Measurements from ENCODE around the gene PCDHGA11. TPM values are rescaled to one million over a fixed set of nuclear protein-coding genes. Genes with fewer than 3 reads are reported as not detected.
"Not testable (repeated sequence)": the region's sequence is repeated elsewhere in the genome, so short reads cannot be mapped to it uniquely, and the experiment has no call there.

Gene PCDHGA11
- total and polyA plus RNA-seq, 2 donors (not counting 3 experiments of a cell fraction or from before 2014, with no cell fraction given), result 8.0 to 11.5 TPM

DNA sequence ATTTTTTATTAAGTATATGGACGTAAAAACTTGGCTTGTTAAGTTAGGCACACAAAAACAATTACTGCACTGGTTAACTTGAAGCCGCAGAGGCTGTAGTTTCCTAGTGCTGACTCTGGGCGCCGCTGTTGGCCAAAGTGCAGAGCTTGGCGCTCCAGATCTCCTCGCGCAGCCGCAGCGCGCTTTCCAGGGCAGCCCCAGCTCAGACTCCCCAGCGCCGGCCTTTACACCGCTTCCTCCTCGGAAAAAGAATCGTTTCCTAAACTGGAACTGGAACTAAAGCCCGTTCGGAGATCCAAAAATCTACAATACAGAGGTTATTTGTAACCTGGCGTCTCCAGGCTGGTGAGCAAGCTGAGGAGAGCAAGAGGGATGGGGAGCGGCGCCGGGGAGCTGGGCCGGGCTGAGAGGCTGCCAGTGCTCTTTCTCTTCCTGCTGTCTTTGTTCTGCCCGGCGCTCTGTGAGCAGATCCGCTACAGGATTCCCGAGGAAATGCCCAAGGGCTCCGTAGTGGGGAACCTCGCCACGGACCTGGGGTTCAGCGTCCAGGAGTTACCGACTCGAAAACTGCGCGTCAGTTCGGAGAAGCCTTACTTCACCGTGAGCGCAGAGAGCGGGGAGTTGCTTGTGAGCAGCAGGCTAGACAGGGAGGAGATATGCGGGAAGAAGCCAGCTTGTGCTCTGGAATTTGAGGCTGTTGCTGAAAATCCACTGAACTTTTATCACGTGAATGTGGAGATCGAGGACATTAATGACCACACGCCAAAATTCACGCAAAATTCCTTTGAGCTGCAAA lies 22.9 kb upstream of the PCDHGA11 start, which contains the start of gene PCDHGB5:
Gene PCDHGB5 (plus strand): TSS at position 192 of the 796 bp plus-strand sequence. CDS start 181 bp downstream, at position 373.
- H3K36me3 ChIP-seq (ENCODE audit: control insufficient read depth in 2 of 2, extremely low read depth in 1 of 2, insufficient read depth in 2 of 2, low read length in 2 of 2); H3K9me3 ChIP-seq (replicated peaks; ENCODE audit: control insufficient read depth, insufficient read depth, low read length); intact Hi-C loops (cut with micrococcal nuclease); H3K9me1 ChIP-seq (replicated peaks; ENCODE audit: control insufficient read depth, extremely low read depth, insufficient read depth, low read length); H3K27ac ChIP-seq (ENCODE audit: insufficient read depth, low read depth, low read length); H2AFZ ChIP-seq (ENCODE audit: low read depth, low read length); H3K79me2 ChIP-seq (ENCODE audit: control insufficient read depth, insufficient read depth, low read length); H4K20me1 ChIP-seq (replicated peaks; ENCODE audit: control insufficient read depth, extremely low read depth, insufficient read depth, low read length); H3K4me1 ChIP-seq (ENCODE audit: control insufficient read depth, extremely low read depth, insufficient read depth, low read length); dilution Hi-C loops (cut with MboI; ENCODE audit: extremely low pct_ligation_motif_present, low sequenced_read_pairs): not testable (repeated sequence)
- peak within 1 kb of the TSS; percentile 5 for H3K4me2 ChIP-seq (ENCODE audit: insufficient read depth, low read length)
- H3K9ac ChIP-seq (replicated peaks; ENCODE audit: extremely low read depth, insufficient read depth, low read length), result peak within 1 kb of the TSS; percentile 6
- FAIRE-seq (peak; percentile 85), DNase-seq (ENCODE audit: low read depth, low spot score) (peak; percentile 44)
- TSS peak; percentile 48 for BruUV-seq (replicated peaks)
- H3K27me3 ChIP-seq (ENCODE audit: control insufficient read depth in 2 of 2, insufficient read depth in 2 of 2, low read length in 2 of 2), result peaks cover 34 to 69% of the 10 kb centered on the region in 2 experiments
- TF ChIP-seq, protein P1, sequence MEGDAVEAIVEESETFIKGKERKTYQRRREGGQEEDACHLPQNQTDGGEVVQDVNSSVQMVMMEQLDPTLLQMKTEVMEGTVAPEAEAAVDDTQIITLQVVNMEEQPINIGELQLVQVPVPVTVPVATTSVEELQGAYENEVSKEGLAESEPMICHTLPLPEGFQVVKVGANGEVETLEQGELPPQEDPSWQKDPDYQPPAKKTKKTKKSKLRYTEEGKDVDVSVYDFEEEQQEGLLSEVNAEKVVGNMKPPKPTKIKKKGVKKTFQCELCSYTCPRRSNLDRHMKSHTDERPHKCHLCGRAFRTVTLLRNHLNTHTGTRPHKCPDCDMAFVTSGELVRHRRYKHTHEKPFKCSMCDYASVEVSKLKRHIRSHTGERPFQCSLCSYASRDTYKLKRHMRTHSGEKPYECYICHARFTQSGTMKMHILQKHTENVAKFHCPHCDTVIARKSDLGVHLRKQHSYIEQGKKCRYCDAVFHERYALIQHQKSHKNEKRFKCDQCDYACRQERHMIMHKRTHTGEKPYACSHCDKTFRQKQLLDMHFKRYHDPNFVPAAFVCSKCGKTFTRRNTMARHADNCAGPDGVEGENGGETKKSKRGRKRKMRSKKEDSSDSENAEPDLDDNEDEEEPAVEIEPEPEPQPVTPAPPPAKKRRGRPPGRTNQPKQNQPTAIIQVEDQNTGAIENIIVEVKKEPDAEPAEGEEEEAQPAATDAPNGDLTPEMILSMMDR (IDR thresholded peaks at IDR 0.05; ENCODE audit: extremely low read depth in 1 of 2, insufficient read depth in 1 of 2, low read depth in 1 of 2, low read length in 2 of 2), result peak; percentile 59 to 62
- H3K4me3 ChIP-seq (replicated peaks in 1 of 3; ENCODE audit: insufficient read depth in 1 of 3, low read depth in 1 of 3, low read length in 3 of 3), result peak within 1 kb of the TSS in 1 of 3 experiments; percentile 23
- CTCF ChIA-PET, result interaction anchor here (0.6 to 3.5 kb wide), 25 partner anchors 8 to 169 kb away, joined by 3 to 45 read pairs (median 9); partner anchors contain the start of genes PCDHGA10, PCDHGA11, PCDHGA12 and PCDHGA2
- POLR2A ChIA-PET, result interaction anchor here (1.5 kb wide), 1 partner anchor 166 kb away, joined by 3 read pairs; no protein-coding TSS in a partner anchor

DNA sequence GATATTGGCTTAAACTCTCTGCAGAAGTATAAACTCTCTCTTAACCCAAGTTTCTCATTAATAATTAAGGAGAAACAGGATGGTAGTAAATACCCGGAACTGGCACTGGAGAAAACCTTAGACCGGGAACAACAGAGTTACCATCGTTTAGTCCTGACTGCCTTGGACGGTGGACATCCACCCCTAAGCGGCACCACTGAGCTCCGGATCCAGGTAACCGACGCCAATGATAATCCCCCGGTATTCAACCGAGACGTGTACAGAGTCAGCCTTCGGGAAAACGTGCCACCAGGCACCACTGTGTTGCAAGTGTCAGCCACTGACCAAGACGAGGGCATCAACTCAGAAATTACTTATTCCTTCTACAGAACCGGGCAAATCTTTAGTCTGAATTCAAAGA lies 22.2 kb upstream of the PCDHGA11 start:
- dilution Hi-C loops (cut with MboI; ENCODE audit: extremely low pct_ligation_motif_present, low sequenced_read_pairs) (no loop called here), intact Hi-C loops (cut with micrococcal nuclease) (no loop called here)
- H2AFZ ChIP-seq (ENCODE audit: low read depth, low read length), result no peak overlapping the region
- no peak overlapping the region for H3K4me3 ChIP-seq (replicated peaks in 1 of 3; ENCODE audit: insufficient read depth in 1 of 3, low read depth in 1 of 3, low read length in 3 of 3)
- H3K4me2 ChIP-seq (ENCODE audit: insufficient read depth, low read length), result no peak overlapping the region
- TF ChIP-seq EZH2 (IDR thresholded peaks at IDR 0.05; ENCODE audit: borderline replicate concordance, low read depth, low read length, severe bottlenecking) (no peak), JUN (IDR thresholded peaks at IDR 0.05; ENCODE audit: borderline replicate concordance, insufficient read depth, insufficient read length, low read depth) (no peak), GATA2 (IDR thresholded peaks at IDR 0.05; ENCODE audit: insufficient read depth, insufficient read length, low read depth, low read length) (no peak), POLR2AphosphoS5 (IDR thresholded peaks at IDR 0.05; ENCODE audit: insufficient read depth, low read depth, low read length) (no peak), MYC (IDR thresholded peaks at IDR 0.05; ENCODE audit: low read depth, low read length) (no peak), POLR2A (IDR thresholded peaks at IDR 0.05; ENCODE audit: low read depth, low read length) (no peak), MAX (IDR thresholded peaks at IDR 0.05; ENCODE audit: insufficient read depth, insufficient read length) (no peak), FOS (IDR thresholded peaks at IDR 0.05; ENCODE audit: borderline replicate concordance, insufficient read depth, low read length) (no peak)
- TF ChIP-seq, protein P1 (IDR thresholded peaks at IDR 0.05; ENCODE audit: extremely low read depth in 1 of 2, insufficient read depth in 1 of 2, low read depth in 1 of 2, low read length in 2 of 2), result no peak
- peaks cover 2% of the 10 kb centered on the region for H3K9me3 ChIP-seq (replicated peaks; ENCODE audit: control insufficient read depth, insufficient read depth, low read length)
- H3K79me2 ChIP-seq (ENCODE audit: control insufficient read depth, insufficient read depth, low read length), result no peaks in the 10 kb centered on the region
- BruUV-seq (replicated peaks), result no TSS peak
- POLR2A ChIA-PET, result no interaction called here
- H4K20me1 ChIP-seq (replicated peaks; ENCODE audit: control insufficient read depth, extremely low read depth, insufficient read depth, low read length), result no peaks in the 10 kb centered on the region
- no peaks in the 10 kb centered on the region for H3K36me3 ChIP-seq (ENCODE audit: control insufficient read depth in 2 of 2, extremely low read depth in 1 of 2, insufficient read depth in 2 of 2, low read length in 2 of 2)
- DNase-seq (ENCODE audit: low read depth, low spot score) (no peak), FAIRE-seq (no peak)
- peaks cover 2% of the 10 kb centered on the region for H3K4me1 ChIP-seq (ENCODE audit: control insufficient read depth, extremely low read depth, insufficient read depth, low read length)
- H3K27ac ChIP-seq (ENCODE audit: insufficient read depth, low read depth, low read length), result no peak overlapping the region
- CTCF ChIA-PET, result interaction anchor here (1.2 to 3.5 kb wide), 12 partner anchors 8 to 165 kb away, joined by 6 to 45 read pairs (median 16); partner anchors contain the start of genes PCDHGA10, PCDHGA11, PCDHGA12 and PCDHGA2
- no peak overlapping the region for H3K9ac ChIP-seq (replicated peaks; ENCODE audit: extremely low read depth, insufficient read depth, low read length)
- H3K9me1 ChIP-seq (replicated peaks; ENCODE audit: control insufficient read depth, extremely low read depth, insufficient read depth, low read length), result no peaks in the 10 kb centered on the region
- H3K27me3 ChIP-seq (ENCODE audit: control insufficient read depth in 2 of 2, insufficient read depth in 2 of 2, low read length in 2 of 2), result peaks cover 37 to 69% of the 10 kb centered on the region in 2 experiments

Measured in endothelial cell of umbilical vein (primary cell).